Chondrocyte (in vitro differentiated cells): ENCODE data around the gene MTMR10. TPM values are rescaled to one million over a fixed set of nuclear protein-coding genes. Genes with fewer than 3 reads are reported as not detected.

Experiments
- DNase-seq: peaks from one replicate; pipeline ENCODE4 v3.0.0; 2021; ENCODE audit warnings: mixed read lengths, low spot score
- H3K27ac Mint-ChIP-seq: one replicate; pipeline ENCODE4 v1.8.0; 2021; ENCODE audit warnings: mild to moderate bottlenecking, moderate library complexity, mixed read lengths; ENCODE audit not compliant: unreplicated experiment
- H3K27me3 Mint-ChIP-seq: 2 replicates; pipeline ENCODE4 v1.8.0; 2021; ENCODE audit warnings: low read depth, mixed read lengths
- H3K36me3 Mint-ChIP-seq: 2 replicates; pipeline ENCODE4 v1.8.0; 2021; ENCODE audit warnings: low read depth, mixed read lengths
- H3K4me1 Mint-ChIP-seq: 2 replicates; pipeline ENCODE4 v1.8.0; 2021; ENCODE audit warnings: low read depth, mild to moderate bottlenecking, mixed read lengths
- H3K4me3 Mint-ChIP-seq: one replicate; pipeline ENCODE4 v1.8.0; 2021; ENCODE audit warnings: mild to moderate bottlenecking, moderate library complexity, mixed read lengths; ENCODE audit not compliant: unreplicated experiment
- H3K9me3 Mint-ChIP-seq: 2 replicates; pipeline ENCODE4 v1.8.0; 2021; ENCODE audit warnings: low read depth, mixed read lengths
- CTCF ChIP-seq: fragments of 200-600 bp; sonication (generic); IDR thresholded peaks from 2 replicates; pipeline ENCODE4 v1.5.0; 2021; ENCODE audit warnings: antibody characterized with exemption, mild to moderate bottlenecking, moderate library complexity
- total RNA-seq: library from RNA; stranded (reverse); gene quantifications from 3 replicates; pipeline ENCODE4 v1.2.1, GENCODE V29; 2021

The MTMR10 gene
- total RNA-seq, 1 donor from 2014 or later = 14.9 TPM

GRCh38 chr15:31025996-31026395, 34.6 kb upstream of the MTMR10 start:
- no peak for TF ChIP-seq CTCF
- Mint-ChIP-seq H3K9me3 (no peaks in the 10 kb centered on the region), H3K4me1 (peaks cover 28% of the 10 kb centered on the region), H3K27me3 (no peaks in the 10 kb centered on the region), H3K36me3 (no peaks in the 10 kb centered on the region), H3K27ac (peak overlapping the region; percentile 41), H3K4me3 (no peak overlapping the region)
- no peak for DNase-seq

DNA sequence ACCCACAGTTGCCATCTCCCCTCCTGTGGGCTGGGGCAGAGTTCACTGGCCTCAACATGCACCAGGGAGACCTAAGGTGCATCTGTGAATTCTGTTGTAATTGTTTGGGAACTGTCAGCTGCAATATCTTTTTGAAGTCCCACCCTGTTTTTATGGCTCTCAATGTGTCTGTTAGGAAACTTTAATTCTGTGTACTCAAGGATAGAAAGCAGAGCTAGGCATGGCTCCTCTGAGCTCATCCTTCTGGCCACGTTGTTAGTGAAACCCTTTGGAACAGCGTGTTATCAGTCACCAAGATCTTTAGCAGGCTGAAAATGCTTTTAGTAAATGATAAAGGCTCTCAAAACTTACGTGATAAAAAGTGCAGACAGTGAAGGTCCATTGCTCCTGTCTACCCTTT, 33.6 kb upstream of the MTMR10 start:
- peak overlapping the region; percentile 45 for H3K27ac Mint-ChIP-seq
- H3K4me1 Mint-ChIP-seq = peaks cover 27% of the 10 kb centered on the region
- no peaks in the 10 kb centered on the region for H3K9me3 Mint-ChIP-seq
- no peaks in the 10 kb centered on the region for H3K36me3 Mint-ChIP-seq
- no peak for TF ChIP-seq CTCF
- H3K27me3 Mint-ChIP-seq = no peaks in the 10 kb centered on the region
- DNase-seq = no peak
- no peak overlapping the region for H3K4me3 Mint-ChIP-seq

- DNase-seq = no peak
- Mint-ChIP-seq H3K27ac (peak overlapping the region; percentile 84), H3K36me3 (no peaks in the 10 kb centered on the region), H3K4me1 (peaks cover 27% of the 10 kb centered on the region), H3K9me3 (no peaks in the 10 kb centered on the region), H3K27me3 (no peaks in the 10 kb centered on the region), H3K4me3 (no peak overlapping the region)
- no peak for TF ChIP-seq CTCF
These were observed 32.9 kb upstream of the MTMR10 start for GRCh38 chr15:31024330-31024729.

DNA sequence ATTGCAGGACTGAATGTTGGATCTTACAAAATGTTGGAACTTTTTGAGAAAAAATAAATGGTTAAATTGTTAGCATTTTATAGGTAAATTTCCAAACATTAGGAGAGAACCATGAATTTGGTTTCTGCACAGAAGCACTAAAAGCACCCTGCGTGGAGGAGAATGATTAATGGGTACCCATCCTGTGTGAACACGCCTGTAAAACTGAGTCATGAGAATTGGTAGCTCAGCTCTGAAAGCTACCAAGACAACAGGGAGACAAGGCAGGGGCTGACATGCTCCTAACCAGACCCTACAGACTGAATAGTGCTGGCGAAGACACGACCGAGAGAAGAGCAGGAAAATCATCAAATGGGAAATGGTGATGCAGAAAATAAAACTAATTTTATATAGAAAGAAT, 32.4 kb upstream of the MTMR10 start:
- no peaks in the 10 kb centered on the region for H3K9me3 Mint-ChIP-seq
- no peaks in the 10 kb centered on the region for H3K36me3 Mint-ChIP-seq
- no peak overlapping the region for H3K4me3 Mint-ChIP-seq
- TF ChIP-seq CTCF = no peak
- no peak for DNase-seq
- H3K4me1 Mint-ChIP-seq = peaks cover 27% of the 10 kb centered on the region
- H3K27ac Mint-ChIP-seq = peak overlapping the region; percentile 32
- no peaks in the 10 kb centered on the region for H3K27me3 Mint-ChIP-seq

- Mint-ChIP-seq H3K27ac (no peak overlapping the region), H3K36me3 (no peaks in the 10 kb centered on the region), H3K4me1 (peaks cover 33% of the 10 kb centered on the region), H3K27me3 (no peaks in the 10 kb centered on the region), H3K9me3 (no peaks in the 10 kb centered on the region), H3K4me3 (no peak overlapping the region)
- TF ChIP-seq CTCF = no peak
- no peak for DNase-seq
These were observed 29.7 kb upstream of the MTMR10 start for GRCh38 chr15:31021067-31021665.
